ENCODE results near the gene WDR90.

Gene WDR90

DNA sequence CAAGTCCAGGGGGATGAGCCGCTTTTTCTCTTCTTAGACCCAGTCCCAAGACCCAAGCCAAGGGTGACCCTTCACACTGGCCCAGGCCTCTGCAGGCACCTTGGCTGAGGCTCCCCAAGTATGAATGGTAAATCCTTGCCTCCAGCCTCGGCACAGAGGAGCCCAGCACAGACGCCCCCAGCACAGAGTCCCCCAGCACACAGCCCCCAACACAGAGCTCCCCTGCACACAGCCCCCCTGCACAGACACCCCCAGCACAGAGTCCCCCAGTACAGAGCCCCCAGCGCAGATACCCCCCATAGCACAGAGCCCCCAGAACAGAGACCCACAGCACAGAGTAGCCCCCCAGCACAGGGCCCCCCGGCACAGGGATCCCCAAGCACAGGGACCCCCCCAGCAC, 8.6 kb upstream of the WDR90 start:
- no peak for DNase-seq

GRCh38 chr16:641326-642188, 7.6 kb upstream of the WDR90 start, which contains the start of gene MCRIP2:
Gene MCRIP2 (plus strand): TSS chr16:641828. CDS start chr16:641992, 164 bp downstream.
- DNase-seq: peak; percentile 39

DNA sequence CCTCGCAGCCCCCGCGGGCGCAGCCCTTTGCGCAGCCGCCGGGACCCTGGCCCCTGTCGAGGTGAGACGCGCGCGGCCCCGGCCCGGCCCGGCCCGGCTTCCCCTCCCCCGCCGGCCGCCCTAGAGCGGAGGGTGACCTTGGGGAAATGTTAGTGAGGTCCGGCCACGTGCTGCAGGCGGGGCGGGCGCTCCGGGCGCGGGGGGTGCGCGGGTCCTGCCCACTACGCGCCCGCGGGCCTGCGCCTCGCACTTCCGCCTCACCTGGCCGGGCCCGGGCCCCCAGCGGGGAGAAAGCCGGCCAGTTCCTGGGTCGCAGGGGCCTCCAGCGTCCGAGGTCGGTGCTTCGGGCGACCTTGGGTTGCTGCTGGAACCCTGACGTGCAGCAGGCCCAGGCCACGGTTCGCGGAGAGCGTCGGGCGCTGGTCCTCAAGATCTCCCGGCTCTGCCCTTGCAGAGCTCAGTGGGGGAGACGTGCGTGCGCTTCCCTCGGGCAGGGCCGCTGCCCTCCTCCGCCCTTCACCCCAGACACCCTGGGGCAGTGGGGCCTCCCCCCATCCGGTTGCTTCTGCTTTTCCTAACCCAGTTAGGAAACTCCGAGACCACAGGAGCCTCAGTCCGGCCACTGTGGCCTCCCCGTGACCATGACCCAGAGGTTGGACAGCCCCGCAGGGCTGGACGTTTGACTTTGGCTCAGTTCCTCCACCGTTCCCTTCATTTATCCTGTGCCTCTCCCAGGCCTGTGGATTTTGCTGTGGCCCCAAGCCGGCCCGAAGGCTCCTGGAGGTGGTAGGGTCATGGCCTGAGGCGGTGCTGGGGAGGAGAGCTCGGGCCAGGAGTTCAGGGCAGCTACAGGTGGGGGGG, 6.7 kb upstream of the WDR90 start:
- DNase-seq: no peak

- no peak for DNase-seq
These were observed 6.2 kb upstream of the WDR90 start for GRCh38 chr16:643050-643368.

DNA sequence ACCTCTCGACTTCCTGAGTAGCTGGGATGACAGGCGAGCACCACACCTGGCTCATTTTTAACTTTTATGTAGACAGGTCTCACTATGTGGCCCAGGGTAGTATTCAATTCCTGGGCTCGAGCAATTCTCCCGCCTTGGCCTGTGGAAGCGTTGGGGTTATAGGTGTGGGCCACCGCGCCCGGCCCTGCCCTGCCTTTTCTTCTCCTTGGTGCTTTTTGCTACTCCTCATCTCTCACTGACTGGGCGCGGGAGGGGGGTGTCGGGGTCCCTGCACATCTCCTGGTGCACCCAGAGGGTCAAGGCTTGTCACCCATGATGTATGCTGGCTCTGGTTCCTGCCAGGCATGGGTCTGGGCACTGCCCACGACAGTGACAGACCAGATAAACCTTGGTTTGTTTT, 4.6 kb upstream of the WDR90 start:
- DNase-seq: no peak

DNA sequence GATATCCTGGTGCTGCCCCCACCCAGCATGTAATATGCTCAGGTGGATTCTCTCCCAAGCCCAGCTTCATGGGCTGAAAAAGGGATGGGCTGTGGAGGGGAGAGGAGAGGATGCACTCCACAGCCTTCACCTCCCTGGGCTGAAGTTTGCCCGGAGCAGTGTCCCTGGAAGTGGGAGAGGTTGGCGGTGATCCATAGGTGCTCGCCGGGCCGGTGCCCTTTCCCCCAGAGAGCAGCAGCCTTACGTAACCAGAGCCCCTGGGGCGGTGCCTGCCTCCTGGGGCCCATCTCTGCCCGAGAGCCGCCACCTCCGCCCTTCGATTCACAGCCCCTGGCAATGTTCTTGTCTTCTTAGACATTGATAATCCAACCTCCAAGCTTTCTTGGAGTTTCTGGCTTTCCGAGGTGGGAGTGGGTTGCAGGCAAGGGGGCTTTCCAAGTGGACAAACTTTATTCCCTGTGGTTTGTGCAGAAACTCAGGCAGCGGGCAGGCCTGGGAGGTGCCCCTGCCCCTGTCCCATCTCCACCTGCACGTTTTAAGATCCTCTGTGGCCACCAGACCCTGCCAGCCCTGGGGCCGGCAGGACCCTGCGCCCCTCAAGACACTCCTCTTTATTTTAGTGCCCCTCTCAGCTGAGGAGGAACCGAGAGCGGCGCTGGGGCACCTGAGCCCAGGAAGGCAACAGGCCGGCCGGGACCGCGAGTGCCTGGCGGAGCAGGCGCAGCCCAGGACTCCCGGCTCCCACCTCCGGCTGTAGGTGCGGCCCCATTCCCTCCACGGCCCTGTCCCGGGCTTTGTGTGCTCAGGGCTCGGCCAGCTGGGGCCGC, 3.1 kb upstream of the WDR90 start:
- DNase-seq: no peak

DNA sequence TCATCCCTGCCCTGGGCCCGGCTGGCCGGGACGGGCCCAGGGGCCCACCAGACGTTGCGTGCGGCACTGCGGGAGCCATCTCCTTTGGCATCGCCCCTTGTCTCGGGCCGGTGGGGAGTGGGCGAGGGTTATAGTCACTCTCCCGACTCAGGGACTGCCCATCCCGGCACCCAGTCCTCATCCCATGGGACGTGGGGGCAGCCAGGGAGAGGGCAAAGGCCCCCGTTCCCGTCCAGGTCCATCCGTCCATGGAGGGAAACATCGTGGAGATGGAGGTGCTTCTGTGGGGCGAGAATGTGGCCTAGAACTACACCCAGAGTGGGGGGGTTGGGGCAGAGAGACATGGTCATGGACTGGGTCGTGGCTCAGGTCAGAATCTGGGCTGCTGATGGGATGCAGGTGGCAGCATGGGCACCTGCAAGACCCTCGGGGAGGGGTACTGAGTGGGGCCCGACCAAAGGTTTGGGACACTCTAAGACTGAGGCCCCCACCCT, 2.4 kb upstream of the WDR90 start:
- no peak for DNase-seq

- DNase-seq: no peak
These were observed 1.8 kb upstream of the WDR90 start for GRCh38 chr16:647173-647902.

DNA sequence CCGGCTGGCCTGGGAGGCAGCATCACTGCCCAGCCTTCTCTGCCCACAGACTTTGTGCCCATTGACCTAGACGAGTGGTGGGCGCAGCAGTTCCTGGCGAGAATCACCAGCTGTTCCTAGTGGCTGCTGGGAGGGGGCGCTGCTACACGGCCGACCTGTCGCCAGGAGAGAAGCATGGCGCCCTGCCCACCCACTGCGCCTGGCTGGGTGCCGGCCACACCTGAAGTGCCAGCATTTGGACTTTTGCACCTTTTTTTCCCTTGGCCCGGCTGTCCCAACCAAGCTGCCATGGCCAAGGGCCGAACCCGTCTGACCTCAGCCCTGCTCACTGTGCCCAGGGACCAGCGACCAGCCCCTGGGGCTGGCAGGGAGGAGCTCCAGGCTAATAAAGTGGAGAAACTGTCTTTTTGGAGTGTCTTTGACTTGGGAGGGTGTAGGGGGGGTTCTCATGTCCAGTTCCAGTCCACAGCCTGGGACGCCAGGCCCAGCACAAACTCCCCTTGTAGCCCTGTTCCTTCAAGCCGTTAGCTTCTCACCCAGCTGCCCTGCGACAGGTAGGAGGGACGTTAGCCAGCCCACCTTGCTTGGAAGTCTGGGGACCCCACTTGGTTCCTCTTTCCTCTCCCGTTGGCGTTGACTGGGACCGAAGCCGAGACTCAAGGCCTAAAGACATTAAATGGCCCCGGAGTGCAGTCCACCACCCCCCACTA, 939 bp upstream of the WDR90 start:
- no peak for DNase-seq

DNA sequence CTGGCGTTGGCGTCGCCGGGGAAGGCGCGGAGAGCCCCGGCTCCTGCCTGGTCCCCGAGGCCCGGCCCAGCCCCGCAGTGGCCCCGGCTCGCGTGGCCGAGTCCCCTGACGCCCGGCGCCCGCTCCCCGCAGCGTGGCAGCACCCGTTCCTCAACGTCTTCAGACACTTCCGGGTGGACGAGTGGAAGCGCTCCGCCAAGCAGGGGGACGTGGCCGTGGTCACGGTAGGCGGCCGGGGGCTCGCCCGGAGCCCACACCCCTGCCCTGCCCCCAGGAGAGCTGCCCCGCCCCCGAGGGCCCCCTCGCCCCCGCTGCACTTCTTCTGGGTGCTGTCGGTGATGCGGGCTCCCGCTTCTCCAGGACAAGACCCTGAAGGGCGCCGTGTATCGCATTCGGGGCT, 466 bp downstream of the WDR90 start:
- no peak for DNase-seq

DNA sequence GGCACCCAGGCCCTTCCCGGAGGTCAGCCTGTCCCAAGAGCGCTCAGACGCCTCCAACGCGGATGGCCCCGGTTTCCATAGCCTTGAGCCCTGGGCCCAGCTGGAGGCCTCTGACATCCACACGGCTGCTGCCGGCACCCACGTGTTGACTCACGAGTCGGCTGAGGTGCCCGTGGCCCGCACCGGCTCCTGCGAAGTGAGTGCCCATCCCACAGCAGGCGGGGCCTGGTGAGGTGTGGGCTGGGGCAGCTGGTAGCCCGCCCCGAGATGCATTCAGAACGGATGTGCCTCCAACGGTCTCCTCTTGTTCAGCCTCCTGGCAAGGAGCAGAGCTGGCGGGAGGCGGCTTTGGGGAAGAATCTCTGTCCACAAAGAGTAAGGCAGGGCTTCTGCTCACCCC, 2.7 kb downstream of the WDR90 start:
- DNase-seq: no peak

- DNase-seq: no peak
These were observed 3.5 kb downstream of the WDR90 start for GRCh38 chr16:652454-653305.

- no peak for DNase-seq
These were observed 4.9 kb downstream of the WDR90 start for GRCh38 chr16:654034-654433.

DNA sequence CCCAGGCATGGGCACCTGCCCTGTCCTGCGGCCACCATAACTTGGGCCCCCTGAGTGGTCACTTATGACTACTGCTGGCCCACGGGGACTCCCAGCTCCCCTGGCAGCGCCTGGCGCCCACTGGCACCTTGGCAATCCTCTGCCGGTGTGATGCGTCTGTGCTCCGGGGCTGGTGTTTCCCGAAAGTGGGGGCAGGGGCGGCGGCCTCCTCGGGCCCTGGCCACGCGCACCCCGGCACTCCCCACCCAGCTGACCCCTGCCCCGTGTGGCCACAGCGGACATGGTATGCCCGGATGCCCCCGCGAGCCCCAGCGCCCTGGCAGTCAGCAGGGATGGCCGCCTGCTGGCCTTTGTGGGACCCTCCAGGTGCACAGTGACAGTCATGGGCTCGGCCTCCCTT, 8.3 kb downstream of the WDR90 start:
- DNase-seq: no peak

GRCh38 chr16:658679-659571, 9.8 kb downstream of the WDR90 start:
- no peak for DNase-seq

DNA sequence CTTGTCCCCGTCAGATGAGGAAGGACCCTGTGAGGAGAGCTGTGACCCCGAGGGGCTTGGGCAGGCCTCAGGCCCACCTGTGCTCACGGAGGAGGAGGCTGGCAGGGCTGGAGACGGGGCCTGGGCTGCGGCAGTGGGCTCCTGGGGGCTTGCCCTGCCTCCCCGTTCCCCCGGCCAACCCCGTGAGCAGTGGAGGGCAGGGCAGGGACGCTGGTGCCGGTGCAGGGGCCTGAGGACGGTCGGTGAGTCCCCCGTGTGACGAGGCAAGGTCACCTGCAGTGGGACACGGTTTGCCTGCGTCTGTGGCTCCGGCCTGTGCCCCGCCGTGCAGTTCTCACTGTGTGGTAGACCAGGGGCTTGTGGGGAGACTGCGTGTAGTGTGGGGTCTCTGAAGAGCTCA, 10.5 kb downstream of the WDR90 start:
- DNase-seq: no peak

DNA sequence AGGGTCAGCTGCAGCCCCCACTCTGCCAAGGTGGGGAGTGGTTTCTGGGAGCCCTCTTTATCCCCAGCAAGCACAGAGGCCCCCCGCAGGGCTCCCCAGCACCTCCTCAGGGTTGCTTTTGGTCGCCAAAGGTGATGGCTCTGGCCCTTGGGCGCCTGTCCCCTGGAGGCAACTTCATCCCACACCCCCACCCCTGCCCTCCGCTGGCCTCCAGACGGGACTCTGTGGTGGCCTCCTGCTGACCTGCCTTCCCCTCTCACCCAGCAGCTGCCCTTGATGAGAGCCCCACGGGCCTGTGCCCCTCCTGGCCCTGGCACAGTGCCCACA, 10.9 kb downstream of the WDR90 start:
- DNase-seq: no peak

DNA sequence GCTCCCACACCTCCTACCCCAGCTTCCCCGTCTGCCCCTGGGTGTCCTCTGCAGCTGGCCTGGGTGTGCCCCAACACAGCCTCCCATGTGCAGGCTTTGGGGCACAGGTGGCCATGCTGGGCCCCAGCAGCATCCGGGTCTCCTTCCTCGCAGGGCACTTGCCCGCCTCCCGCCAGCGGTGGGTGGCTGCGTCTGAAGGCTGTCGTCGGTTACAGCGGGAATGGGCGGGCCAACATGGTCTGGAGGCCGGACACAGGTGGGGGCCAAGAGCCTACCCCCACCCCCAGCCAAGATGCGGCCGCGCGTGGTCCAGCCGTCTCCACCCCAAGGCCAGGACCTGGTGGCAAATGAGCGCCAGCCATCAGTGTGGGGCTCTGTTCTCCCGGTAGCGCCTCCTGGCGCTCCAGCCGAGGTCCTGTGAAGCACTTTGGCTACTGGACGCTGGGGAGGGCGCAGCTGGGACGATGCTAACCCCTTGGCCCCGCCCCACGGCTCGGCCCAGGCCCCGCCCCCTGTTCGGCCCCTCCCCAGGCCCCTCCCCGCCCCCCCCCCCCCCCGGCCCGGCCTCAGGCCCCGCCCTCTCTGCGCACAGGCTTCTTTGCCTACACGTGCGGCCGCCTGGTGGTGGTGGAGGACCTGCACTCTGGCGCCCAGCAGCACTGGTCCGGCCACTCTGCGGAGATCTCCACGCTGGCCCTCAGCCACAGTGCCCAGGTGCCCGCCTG, 11.5 kb downstream of the WDR90 start:
- no peak for DNase-seq

- DNase-seq: no peak
These were observed 12.1 kb downstream of the WDR90 start for GRCh38 chr16:661184-661821.
